IMR-90 (cell line): Measurements from ENCODE around the gene TNK2. TPM values are rescaled to one million over a fixed set of nuclear protein-coding genes. Genes with fewer than 3 reads are reported as not detected.

Experiments used
- ATAC-seq: fragments of 200-7000 bp; cut with Tn5 transposase; 2 replicates; pipeline ENCODE4 v1.9.1; 2020; ENCODE audit warnings: low read depth, mild to moderate bottlenecking, moderate library complexity
- BruUV-seq: library from RNA; stranded (reverse); fragments of 400-500 nt; replicated peaks from 2 replicates; lab custom pipeline; 2021; lab: Mats Ljungman, UMichigan
- CTCF ChIA-PET: fragments of 300-600 bp; formaldehyde crosslinking; extraction: SDS; loops from one replicate; lab custom pipeline; 2021; ENCODE audit warnings: antibody characterized with exemption; lab: Yijun Ruan, JAX
- POLR2A ChIA-PET: fragments of 300-600 bp; sonication (Branson Sonifier 250); formaldehyde crosslinking; loops from one replicate; lab custom pipeline; 2022; ENCODE audit warnings: antibody characterized with exemption; ENCODE audit not compliant: unreplicated experiment; lab: Charles Lee
- DNase-seq: peaks from one replicate; pipeline ENCODE4 v3.0.0; 2013
- H2AFZ ChIP-seq: replicated peaks from 2 replicates; pipeline ENCODE3; 2013; ENCODE audit warnings: low read length, mild to moderate bottlenecking; ENCODE audit not compliant: poor library complexity
- H2AK5ac ChIP-seq: 2 replicates; pipeline ENCODE4 v1.6.1; 2013; ENCODE audit warnings: low read depth, low read length, inconsistent platforms
- H2AK9ac ChIP-seq: replicated peaks from 2 replicates; pipeline ENCODE3; 2013; ENCODE audit warnings: mild to moderate bottlenecking, low read depth, low read length, moderate library complexity; ENCODE audit not compliant: poor library complexity
- H2BK120ac ChIP-seq: 2 replicates; pipeline ENCODE4 v1.6.1; 2013; ENCODE audit warnings: low read depth, low read length, inconsistent platforms
- H2BK15ac ChIP-seq: 3 replicates; pipeline ENCODE4 v1.6.1; 2013; ENCODE audit warnings: low read depth, low read length, inconsistent platforms
- H2BK20ac ChIP-seq: 2 replicates; pipeline ENCODE4 v1.6.1; 2013; ENCODE audit warnings: low read depth, mild to moderate bottlenecking, inconsistent platforms, low read length, moderate library complexity
- H2BK5ac ChIP-seq: 2 replicates; pipeline ENCODE4 v1.6.1; 2013; ENCODE audit warnings: mild to moderate bottlenecking, low read depth, low read length, inconsistent platforms; ENCODE audit not compliant: poor library complexity, severe bottlenecking
- H3K14ac ChIP-seq: replicated peaks from 2 replicates; pipeline ENCODE4 v1.6.1; 2013; ENCODE audit warnings: low read depth, low read length, inconsistent platforms
- H3K18ac ChIP-seq: 2 replicates; pipeline ENCODE4 v1.6.1; 2013; ENCODE audit warnings: low read depth, low read length, control low read depth
- H3K23ac ChIP-seq: 2 replicates; pipeline ENCODE4 v1.6.1; 2013; ENCODE audit warnings: low read depth, low read length, inconsistent platforms
- H3K27ac ChIP-seq: 2 replicates; pipeline ENCODE4 v1.5.1; 2013; ENCODE audit warnings: mild to moderate bottlenecking, control low read depth, low read length; ENCODE audit not compliant: insufficient read depth
- H3K27me3 ChIP-seq: 2 replicates; pipeline ENCODE4 v1.6.1; 2013; ENCODE audit warnings: low read length; ENCODE audit not compliant: control insufficient read depth, insufficient read depth
- H3K36me3 ChIP-seq: 2 replicates; pipeline ENCODE4 v1.6.1; 2013; ENCODE audit warnings: low read length, mixed read lengths; ENCODE audit not compliant: control insufficient read depth, insufficient read depth
- H3K4ac ChIP-seq: 2 replicates; pipeline ENCODE4 v1.6.1; 2013; ENCODE audit warnings: low read depth, low read length, inconsistent platforms
- H3K4me1 ChIP-seq: 2 replicates; pipeline ENCODE4 v1.6.1; 2013; ENCODE audit warnings: low read length, mixed read lengths; ENCODE audit not compliant: control insufficient read depth, insufficient read depth
- H3K4me2 ChIP-seq: 2 replicates; pipeline ENCODE4 v1.6.1; 2013; ENCODE audit warnings: low read depth, mild to moderate bottlenecking, control low read depth, low read length, moderate library complexity
- H3K4me3 ChIP-seq: 2 replicates; pipeline ENCODE4 v1.5.1; 2013; ENCODE audit warnings: low read depth, mild to moderate bottlenecking, control low read depth, low read length, moderate library complexity; ENCODE audit not compliant: insufficient read depth
- H3K56ac ChIP-seq: 2 replicates; pipeline ENCODE4 v1.6.1; 2013; ENCODE audit warnings: low read length, inconsistent platforms; ENCODE audit not compliant: insufficient read depth; ENCODE audit errors: extremely low read depth
- H3K79me1 ChIP-seq, 2 experiments: 2 replicates each; pipeline ENCODE4 v1.6.1; 2013; ENCODE audit warnings: low read length in 2 of 2, inconsistent platforms in 1 of 2, low read depth in 1 of 2
- H3K9ac ChIP-seq: 2 replicates; pipeline ENCODE4 v1.6.1; 2013; ENCODE audit warnings: low read depth, low read length, control low read depth
- H3K9me1 ChIP-seq: 2 replicates; pipeline ENCODE4 v1.6.1; 2013; ENCODE audit warnings: low read length, inconsistent platforms; ENCODE audit not compliant: insufficient read depth
- H3K9me3 ChIP-seq: 2 replicates; pipeline ENCODE4 v1.6.1; 2013; ENCODE audit warnings: low read length; ENCODE audit not compliant: control insufficient read depth, insufficient read depth
- H4K20me1 ChIP-seq: 2 replicates; pipeline ENCODE4 v1.6.1; 2013; ENCODE audit warnings: low read length, inconsistent platforms; ENCODE audit not compliant: insufficient read depth
- H4K5ac ChIP-seq: 2 replicates; pipeline ENCODE4 v1.6.1; 2013; ENCODE audit warnings: mild to moderate bottlenecking, low read depth, low read length, control low read depth
- H4K8ac ChIP-seq, 2 experiments: 2 replicates each; pipeline ENCODE4 v1.6.1; 2013; ENCODE audit warnings: low read depth in 2 of 2, low read length in 2 of 2, control low read depth in 1 of 2, inconsistent platforms in 1 of 2
- H4K91ac ChIP-seq: 2 replicates; pipeline ENCODE4 v1.6.1; 2013; ENCODE audit warnings: low read depth, low read length, inconsistent platforms; ENCODE audit not compliant: insufficient read depth
- BHLHE40 ChIP-seq: fragments of 150-350 bp; IDR thresholded peaks from 2 replicates; pipeline ENCODE4 v1.6.1; 2016; ENCODE audit warnings: mild to moderate bottlenecking, low read depth, low read length
- CEBPB ChIP-seq: IDR thresholded peaks from 2 replicates; pipeline ENCODE4 v1.6.1; 2012; ENCODE audit warnings: low read depth, low read length, improper control_type of control experiment
- CTCF ChIP-seq: conservative IDR thresholded peaks from 2 replicates; pipeline ENCODE4 v1.5.1; 2012; ENCODE audit warnings: mild to moderate bottlenecking, low read depth, low read length, improper control_type of control experiment
- FOS ChIP-seq: fragments of 150-350 bp; IDR thresholded peaks from 2 replicates; pipeline ENCODE4 v1.6.1; 2016; ENCODE audit warnings: low read depth, low read length
- POLR2A ChIP-seq: IDR thresholded peaks from 2 replicates; pipeline ENCODE4 v1.6.1; 2012; ENCODE audit warnings: mild to moderate bottlenecking, low read depth, low read length
- RAD21 ChIP-seq: IDR thresholded peaks from 2 replicates; pipeline ENCODE4 v1.6.1; 2012; ENCODE audit warnings: low read length, improper control_type of control experiment
- RCOR1 ChIP-seq: IDR thresholded peaks from 2 replicates; pipeline ENCODE4 v1.6.1; 2012; ENCODE audit warnings: mild to moderate bottlenecking, low read length, improper control_type of control experiment; ENCODE audit not compliant: insufficient replicate concordance
- RFX5 ChIP-seq: IDR thresholded peaks from 2 replicates; pipeline ENCODE4 v1.8.0; 2012; ENCODE audit warnings: low read depth, mild to moderate bottlenecking, low read length, moderate library complexity
- USF2 ChIP-seq: fragments of 150-350 bp; IDR thresholded peaks from 2 replicates; pipeline ENCODE4 v1.6.1; 2017; ENCODE audit warnings: mild to moderate bottlenecking, antibody characterized with exemption, low read length, low read depth
- WGBS, 2 experiments: methylation state at CpG; one replicate each; pipeline versions ENCODE4 v1.1.5 to v1.1.7; 2013; ENCODE audit warnings: missing lambda C conversion rate in 2 of 2; ENCODE audit not compliant: insufficient read length in 1 of 2; ENCODE audit errors: extremely low coverage in 2 of 2; 5-methylcytosine and 5-hydroxymethylcytosine counted together
- dilution Hi-C: fragments of 300-500 bp; cut with HindIII; formaldehyde crosslinking; loops from one replicate; pipeline ENCODE4 v1.14.3; 2018; ENCODE audit warnings: low sequenced_read_pairs; ENCODE audit not compliant: unreplicated experiment
- in situ Hi-C: fragments of 300-500 bp; cut with MboI; formaldehyde crosslinking; loops from 3 replicates; pipeline ENCODE4 v1.14.3; 2019; ENCODE audit warnings: low sequenced_read_pairs, inconsistent platforms, mixed read lengths
- intact Hi-C: fragments of 100-400 bp; cut with micrococcal nuclease; formaldehyde crosslinking; loops from 2 replicates; pipeline ENCODE4 v1.10.0; 2022
- polyA plus RNA-seq, 3 experiments: library from polyadenylated mRNA; depleted of rRNA; stranded (reverse); fragments of >200 nt; gene quantifications; 2 replicates each; pipeline ENCODE4 v1.2.3, GENCODE V29; 2012; ENCODE audit warnings: low replicate concordance in 1 of 3
- total RNA-seq: library from RNA; depleted of rRNA; stranded (reverse); fragments of >200 nt; gene quantifications from 2 replicates; pipeline ENCODE4 v1.2.3, GENCODE V29; 2012

The TNK2 gene
- total and polyA plus RNA-seq, 2 of the 4 experiments (the other 2 are of a cell fraction): 2.2 to 13.8 TPM

- no peak overlapping the region for H3K56ac ChIP-seq
- ChIA-PET CTCF (interaction anchor here (0.6 kb wide), 1 partner anchor 1276 kb away, joined by 3 read pairs; no protein-coding TSS in a partner anchor), POLR2A (no interaction called here)
- H3K4me2 ChIP-seq: no peak overlapping the region
- no peaks in the 10 kb centered on the region for H4K20me1 ChIP-seq
- ATAC-seq (no peak), DNase-seq (no peak)
- no peak overlapping the region for H2BK120ac ChIP-seq
- in situ Hi-C loops (no loop called here), dilution Hi-C loops (no loop called here), intact Hi-C loops (no loop called here)
- TF ChIP-seq RAD21 (no peak), BHLHE40 (no peak), FOS (no peak), CEBPB (no peak), POLR2A (no peak), CTCF (no peak), USF2 (no peak), RCOR1 (no peak), RFX5 (no peak)
- no peak overlapping the region for H4K91ac ChIP-seq
- H3K79me1 ChIP-seq: no peaks in the 10 kb centered on the region
- H3K27me3 ChIP-seq: peaks cover 36% of the 10 kb centered on the region
- no peak overlapping the region for H2BK20ac ChIP-seq
- no peak overlapping the region for H3K23ac ChIP-seq
- H2BK5ac ChIP-seq: no peak overlapping the region
- no peaks in the 10 kb centered on the region for H3K4me1 ChIP-seq
- 73% methylated on average over 12 of the region's 16 CpGs; no CpG with 5 or more reads in 1 of the 2 experiments for WGBS, 2 experiments
- H3K27ac ChIP-seq: no peak overlapping the region
- H3K9me1 ChIP-seq: no peaks in the 10 kb centered on the region
- H2AK9ac ChIP-seq: no peak overlapping the region
- no peak overlapping the region for H2BK15ac ChIP-seq
- H3K36me3 ChIP-seq: no peaks in the 10 kb centered on the region
- no peak overlapping the region for H4K5ac ChIP-seq
- no peak overlapping the region for H3K4me3 ChIP-seq
- no peak overlapping the region for H3K14ac ChIP-seq
- no TSS peak for BruUV-seq
- no peak overlapping the region for H2AFZ ChIP-seq
- H3K4ac ChIP-seq: no peak overlapping the region
- H4K8ac ChIP-seq: no peak overlapping the region
- H3K9ac ChIP-seq: no peak overlapping the region
- H2AK5ac ChIP-seq: no peak overlapping the region
- no peaks in the 10 kb centered on the region for H3K9me3 ChIP-seq
- H3K18ac ChIP-seq: no peak overlapping the region
These were observed 86.1 kb downstream of the TNK2 start for GRCh38 chr3:195822131-195822696.
